ENCODE results near the gene NMB. TPM values are rescaled to one million over a fixed set of nuclear protein-coding genes. Genes with fewer than 3 reads are reported as not detected.

Gene NMB
- total and polyA plus RNA-seq, 9 donors = 2.7 to 11.5 (median 7.3) TPM

GRCh38 chr15:84620626-84621025 lies 37.4 kb downstream of the NMB start:
- Histone ChIP-seq H3K4me1 (ENCODE audit: insufficient read depth) (no peaks in the 10 kb centered on the region), H3K9me3 (peaks cover 0 to 16% of the 10 kb centered on the region in 2 donors), H3K4me3 (no peak overlapping the region), H3K27me3 (no peaks in the 10 kb centered on the region), H3K36me3 (no peaks in the 10 kb centered on the region), H3K27ac (no peak overlapping the region)
- 95 to 99% (median 98%) methylated on average over 8 of the region's 8 CpGs for WGBS, 3 donors
- TF ChIP-seq EP300 (IDR thresholded peaks at IDR 0.05) = no peak
- TF ChIP-seq, protein P1, sequence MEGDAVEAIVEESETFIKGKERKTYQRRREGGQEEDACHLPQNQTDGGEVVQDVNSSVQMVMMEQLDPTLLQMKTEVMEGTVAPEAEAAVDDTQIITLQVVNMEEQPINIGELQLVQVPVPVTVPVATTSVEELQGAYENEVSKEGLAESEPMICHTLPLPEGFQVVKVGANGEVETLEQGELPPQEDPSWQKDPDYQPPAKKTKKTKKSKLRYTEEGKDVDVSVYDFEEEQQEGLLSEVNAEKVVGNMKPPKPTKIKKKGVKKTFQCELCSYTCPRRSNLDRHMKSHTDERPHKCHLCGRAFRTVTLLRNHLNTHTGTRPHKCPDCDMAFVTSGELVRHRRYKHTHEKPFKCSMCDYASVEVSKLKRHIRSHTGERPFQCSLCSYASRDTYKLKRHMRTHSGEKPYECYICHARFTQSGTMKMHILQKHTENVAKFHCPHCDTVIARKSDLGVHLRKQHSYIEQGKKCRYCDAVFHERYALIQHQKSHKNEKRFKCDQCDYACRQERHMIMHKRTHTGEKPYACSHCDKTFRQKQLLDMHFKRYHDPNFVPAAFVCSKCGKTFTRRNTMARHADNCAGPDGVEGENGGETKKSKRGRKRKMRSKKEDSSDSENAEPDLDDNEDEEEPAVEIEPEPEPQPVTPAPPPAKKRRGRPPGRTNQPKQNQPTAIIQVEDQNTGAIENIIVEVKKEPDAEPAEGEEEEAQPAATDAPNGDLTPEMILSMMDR (IDR thresholded peaks at IDR 0.05) = no peak
- no peak for TF ChIP-seq POLR2A (IDR thresholded peaks at IDR 0.05)
- DNase-seq = peak in 1 of 5 donors; percentile 8
- intact Hi-C loops (cut with DNase I) = loop anchor here in 1 of 4 donors (1.0 kb wide), 1 partner anchor 127 kb away; no protein-coding TSS in a partner anchor

- WGBS, 3 donors = 92 to 93% (median 93%) methylated on average over 3 of the region's 3 CpGs
- H3K27ac ChIP-seq = no peak overlapping the region
- intact Hi-C loops (cut with DNase I) = no loop called here
- no peaks in the 10 kb centered on the region for H3K36me3 ChIP-seq
- no peaks in the 10 kb centered on the region for H3K27me3 ChIP-seq
- no peak overlapping the region for H3K4me3 ChIP-seq
- no peaks in the 10 kb centered on the region for H3K4me1 ChIP-seq (ENCODE audit: insufficient read depth)
- DNase-seq = no peak
- peaks cover 0 to 8% of the 10 kb centered on the region in 2 donors for H3K9me3 ChIP-seq
- no peak for TF ChIP-seq POLR2A (IDR thresholded peaks at IDR 0.05)
- no peak for TF ChIP-seq EP300 (IDR thresholded peaks at IDR 0.05)
- TF ChIP-seq, protein P1 (IDR thresholded peaks at IDR 0.05) = no peak
These were observed 41.8 kb downstream of the NMB start for GRCh38 chr15:84616235-84616634.

DNA sequence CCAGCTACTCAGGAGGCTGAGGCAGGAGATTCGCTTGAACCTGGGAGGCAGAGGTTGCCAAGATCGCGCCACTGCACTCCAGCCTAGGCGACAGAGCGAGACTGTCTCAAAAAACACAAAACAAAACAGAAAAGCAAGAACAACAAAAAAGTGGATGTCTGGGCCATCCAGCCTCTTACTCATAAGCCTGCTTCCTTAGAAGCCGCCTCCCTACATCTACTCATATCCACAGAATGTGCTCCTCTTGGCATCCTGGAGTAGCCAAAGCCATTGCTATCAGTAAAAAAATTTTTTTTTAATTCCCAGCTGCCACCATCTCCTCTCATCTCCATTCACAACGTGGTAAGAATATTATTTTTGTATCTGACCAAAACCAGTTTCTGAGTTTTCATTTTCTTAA lies 46.4 kb downstream of the NMB start:
- Histone ChIP-seq H3K36me3 (no peaks in the 10 kb centered on the region), H3K4me3 (no peak overlapping the region), H3K27me3 (no peaks in the 10 kb centered on the region), H3K4me1 (ENCODE audit: insufficient read depth) (no peaks in the 10 kb centered on the region), H3K27ac (no peak overlapping the region), H3K9me3 (no peaks in the 10 kb centered on the region)
- intact Hi-C loops (cut with DNase I) = no loop called here
- DNase-seq = peak in 1 of 5 donors; percentile 24
- TF ChIP-seq EP300 (IDR thresholded peaks at IDR 0.05) = no peak
- TF ChIP-seq, protein P1 (IDR thresholded peaks at IDR 0.05) = no peak
- no peak for TF ChIP-seq POLR2A (IDR thresholded peaks at IDR 0.05)
- WGBS, 3 donors = 90 to 93% (median 91%) methylated on average over 7 of the region's 7 CpGs

GRCh38 chr15:84609818-84610525 lies 48.0 kb downstream of the NMB start:
- no peak overlapping the region for H3K27ac ChIP-seq
- intact Hi-C loops (cut with DNase I) = loop anchor here in 1 of 4 donors (10.0 kb wide), 1 partner anchor 45 kb away; the partner anchor contains the start of genes NMB and WDR73
- no peak overlapping the region for H3K4me3 ChIP-seq
- TF ChIP-seq EP300 (IDR thresholded peaks at IDR 0.05) = no peak
- no peak for TF ChIP-seq POLR2A (IDR thresholded peaks at IDR 0.05)
- TF ChIP-seq, protein P1 (IDR thresholded peaks at IDR 0.05) = no peak
- H3K27me3 ChIP-seq = no peaks in the 10 kb centered on the region
- WGBS, 3 donors = 86 to 89% (median 87%) methylated on average over 11 of the region's 11 CpGs
- peak in 1 of 5 donors; percentile 10 for DNase-seq
- no peaks in the 10 kb centered on the region for H3K4me1 ChIP-seq (ENCODE audit: insufficient read depth)
- no peaks in the 10 kb centered on the region for H3K36me3 ChIP-seq
- no peaks in the 10 kb centered on the region for H3K9me3 ChIP-seq
